ENCODE results near the gene CIB4.

CIB4 gene

GRCh38 chr2:26636935-26637334, 4.2 kb downstream of the CIB4 start:
- no CpG with 5 or more reads among the region's 6 CpGs for WGBS, 2 donors (ENCODE audit: extremely low coverage in 2 of 2, insufficient read length in 2 of 2, insufficient replicate concordance in 1 of 2)
- Histone ChIP-seq H4K91ac (ENCODE audit: low read depth, low read length, poor library complexity) (no peak overlapping the region), H3K4me1 (ENCODE audit: control insufficient read depth in 2 of 2, insufficient read depth in 1 of 2, low read depth in 1 of 2, low read length in 2 of 2) (peaks cover 12% of the 10 kb centered on the region in 2 donors), H3K14ac (ENCODE audit: low read length) (no peak overlapping the region), H2BK12ac (ENCODE audit: low read length) (no peak overlapping the region), H3K4ac (ENCODE audit: low read length) (no peak overlapping the region), H2BK5ac (ENCODE audit: low read length) (no peak overlapping the region), H3K9ac (ENCODE audit: low read depth, low read length, poor library complexity) (peak overlapping the region; percentile 35), H2BK15ac (ENCODE audit: low read length) (no peak overlapping the region), H3K18ac (ENCODE audit: low read length) (peak overlapping the region; percentile 27), H3K4me3 (ENCODE audit: low read length in 2 of 2) (no peak overlapping the region), H3K9me3 (replicated peaks in 1 of 2; ENCODE audit: control insufficient read depth in 2 of 2, insufficient read depth in 1 of 2, low read depth in 1 of 2, low read length in 2 of 2) (peaks cover 0 to 3% of the 10 kb centered on the region in 2 donors), H4K8ac (ENCODE audit: low read depth, low read length) (no peak overlapping the region), H2AK5ac (ENCODE audit: low read depth, low read length) (no peak overlapping the region), H3K36me3 (replicated peaks in 1 of 2; ENCODE audit: control insufficient read depth in 2 of 2, insufficient read depth in 2 of 2, low read length in 2 of 2) (no peaks in the 10 kb centered on the region), H3K27ac (replicated peaks; ENCODE audit: low read length) (no peak overlapping the region), H3K23ac (ENCODE audit: low read depth, low read length, poor library complexity) (no peak overlapping the region), H2AFZ (ENCODE audit: low read length) (no peak overlapping the region), H3K27me3 (ENCODE audit: control insufficient read depth in 3 of 3, insufficient read depth in 3 of 3, low read depth in 1 of 3, low read length in 3 of 3) (peaks cover 0 to 27% (median 0%) of the 10 kb centered on the region in 3 experiments), H3K4me2 (ENCODE audit: insufficient read depth, low read length, poor library complexity, severe bottlenecking) (no peak overlapping the region), H2BK120ac (ENCODE audit: low read depth, low read length) (no peak overlapping the region), H3K79me1 (ENCODE audit: low read depth, low read length) (no peaks in the 10 kb centered on the region)
- no peak for DNase-seq (ENCODE audit: low spot score)

DNA sequence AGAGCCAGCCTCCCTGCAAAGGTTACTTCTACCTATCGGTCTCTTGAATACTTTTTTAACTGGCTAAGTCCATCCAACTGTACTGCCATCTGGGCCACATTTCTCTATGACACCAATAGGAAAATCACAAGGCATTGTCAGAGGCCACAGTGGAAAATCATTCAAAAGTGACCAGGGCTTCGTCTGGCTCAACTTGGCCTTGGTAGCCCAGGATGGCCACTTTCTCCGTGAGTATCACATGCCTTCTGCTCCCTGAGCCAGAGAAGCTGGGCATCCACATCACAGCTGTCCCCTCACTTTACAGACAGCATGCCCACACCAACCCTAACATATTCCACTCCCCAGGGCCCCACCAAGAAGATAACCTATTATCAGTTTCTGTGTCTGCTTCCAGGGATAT, 5.8 kb downstream of the CIB4 start:
- Histone ChIP-seq H3K79me1 (ENCODE audit: low read depth, low read length) (no peaks in the 10 kb centered on the region), H3K36me3 (replicated peaks in 1 of 2; ENCODE audit: control insufficient read depth in 2 of 2, insufficient read depth in 2 of 2, low read length in 2 of 2) (no peaks in the 10 kb centered on the region), H3K4ac (ENCODE audit: low read length) (no peak overlapping the region), H3K27ac (replicated peaks; ENCODE audit: low read length) (no peak overlapping the region), H4K91ac (ENCODE audit: low read depth, low read length, poor library complexity) (no peak overlapping the region), H3K27me3 (ENCODE audit: control insufficient read depth in 3 of 3, insufficient read depth in 3 of 3, low read depth in 1 of 3, low read length in 3 of 3) (peaks cover 0 to 27% (median 0%) of the 10 kb centered on the region in 3 experiments), H2BK12ac (ENCODE audit: low read length) (no peak overlapping the region), H3K4me3 (ENCODE audit: low read length in 2 of 2) (no peak overlapping the region), H3K14ac (ENCODE audit: low read length) (no peak overlapping the region), H3K9me3 (replicated peaks in 1 of 2; ENCODE audit: control insufficient read depth in 2 of 2, insufficient read depth in 1 of 2, low read depth in 1 of 2, low read length in 2 of 2) (peaks cover 0 to 3% of the 10 kb centered on the region in 2 donors), H3K23ac (ENCODE audit: low read depth, low read length, poor library complexity) (no peak overlapping the region), H4K8ac (ENCODE audit: low read depth, low read length) (no peak overlapping the region), H2AK5ac (ENCODE audit: low read depth, low read length) (no peak overlapping the region), H3K4me1 (ENCODE audit: control insufficient read depth in 2 of 2, insufficient read depth in 1 of 2, low read depth in 1 of 2, low read length in 2 of 2) (peaks cover 10 to 13% of the 10 kb centered on the region in 2 donors), H3K18ac (ENCODE audit: low read length) (no peak overlapping the region), H3K4me2 (ENCODE audit: insufficient read depth, low read length, poor library complexity, severe bottlenecking) (no peak overlapping the region), H2AFZ (ENCODE audit: low read length) (no peak overlapping the region), H2BK15ac (ENCODE audit: low read length) (no peak overlapping the region), H3K9ac (ENCODE audit: low read depth, low read length, poor library complexity) (no peak overlapping the region), H2BK5ac (ENCODE audit: low read length) (no peak overlapping the region), H2BK120ac (ENCODE audit: low read depth, low read length) (no peak overlapping the region)
- WGBS, 2 donors (ENCODE audit: extremely low coverage in 2 of 2, insufficient read length in 2 of 2, insufficient replicate concordance in 1 of 2): no CpG with 5 or more reads among the region's 3 CpGs
- DNase-seq (ENCODE audit: low spot score): no peak

GRCh38 chr2:26634636-26635230, 6.4 kb downstream of the CIB4 start:
- Histone ChIP-seq H2AK5ac (ENCODE audit: low read depth, low read length) (peak overlapping the region; percentile 73), H3K4me2 (ENCODE audit: insufficient read depth, low read length, poor library complexity, severe bottlenecking) (no peak overlapping the region), H2AFZ (ENCODE audit: low read length) (no peak overlapping the region), H3K9me3 (replicated peaks in 1 of 2; ENCODE audit: control insufficient read depth in 2 of 2, insufficient read depth in 1 of 2, low read depth in 1 of 2, low read length in 2 of 2) (peaks cover 0 to 2% of the 10 kb centered on the region in 2 donors), H2BK12ac (ENCODE audit: low read length) (no peak overlapping the region), H3K18ac (ENCODE audit: low read length) (peak overlapping the region; percentile 54), H3K9ac (ENCODE audit: low read depth, low read length, poor library complexity) (peak overlapping the region; percentile 63), H2BK120ac (ENCODE audit: low read depth, low read length) (no peak overlapping the region), H2BK15ac (ENCODE audit: low read length) (peak overlapping the region; percentile 28), H4K8ac (ENCODE audit: low read depth, low read length) (no peak overlapping the region), H3K36me3 (replicated peaks in 1 of 2; ENCODE audit: control insufficient read depth in 2 of 2, insufficient read depth in 2 of 2, low read length in 2 of 2) (no peaks in the 10 kb centered on the region), H3K14ac (ENCODE audit: low read length) (no peak overlapping the region), H3K23ac (ENCODE audit: low read depth, low read length, poor library complexity) (no peak overlapping the region), H2BK5ac (ENCODE audit: low read length) (no peak overlapping the region), H4K91ac (ENCODE audit: low read depth, low read length, poor library complexity) (no peak overlapping the region), H3K4me3 (ENCODE audit: low read length in 2 of 2) (no peak overlapping the region), H3K27ac (replicated peaks; ENCODE audit: low read length) (no peak overlapping the region), H3K79me1 (ENCODE audit: low read depth, low read length) (no peaks in the 10 kb centered on the region), H3K4ac (ENCODE audit: low read length) (no peak overlapping the region), H3K4me1 (ENCODE audit: control insufficient read depth in 2 of 2, insufficient read depth in 1 of 2, low read depth in 1 of 2, low read length in 2 of 2) (peaks cover 6 to 7% of the 10 kb centered on the region in 2 donors), H3K27me3 (ENCODE audit: control insufficient read depth in 3 of 3, insufficient read depth in 3 of 3, low read depth in 1 of 3, low read length in 3 of 3) (peaks cover 0 to 27% (median 0%) of the 10 kb centered on the region in 3 experiments)
- WGBS, 2 donors (ENCODE audit: extremely low coverage in 2 of 2, insufficient read length in 2 of 2, insufficient replicate concordance in 1 of 2): no CpG with 5 or more reads among the region's 11 CpGs
- DNase-seq (ENCODE audit: low spot score): no peak

DNA sequence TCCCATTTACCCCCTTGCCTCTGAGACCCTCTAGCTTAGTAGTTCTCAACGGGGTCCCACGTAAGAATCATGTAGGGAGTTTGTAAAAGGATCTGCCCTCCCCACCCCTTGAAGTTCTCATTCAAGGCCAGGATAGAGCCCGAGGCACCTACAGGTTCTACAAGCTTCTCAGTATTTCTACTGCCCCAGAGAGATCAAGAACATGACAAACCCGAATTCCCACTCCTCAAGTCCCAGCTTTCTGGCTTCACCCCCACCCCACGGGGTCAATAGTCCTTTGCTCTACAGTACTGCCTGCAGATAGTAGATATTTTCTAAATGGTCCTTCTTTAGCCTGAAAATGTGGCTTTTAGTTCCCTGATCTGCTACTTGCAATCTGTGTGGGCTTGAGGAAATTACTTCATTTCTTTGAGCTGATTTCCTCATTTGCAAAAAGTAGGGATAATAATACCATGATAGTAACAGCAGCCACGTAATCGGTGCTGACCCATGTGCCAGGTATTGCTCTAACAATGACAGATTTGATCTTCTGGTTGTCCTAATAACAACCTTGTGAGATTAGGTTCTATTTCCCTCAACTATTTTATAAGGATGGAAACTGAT, 7.1 kb downstream of the CIB4 start:
- Histone ChIP-seq H2BK5ac (ENCODE audit: low read length) (no peak overlapping the region), H3K9ac (ENCODE audit: low read depth, low read length, poor library complexity) (no peak overlapping the region), H3K27ac (replicated peaks; ENCODE audit: low read length) (no peak overlapping the region), H3K23ac (ENCODE audit: low read depth, low read length, poor library complexity) (no peak overlapping the region), H2AFZ (ENCODE audit: low read length) (no peak overlapping the region), H3K4ac (ENCODE audit: low read length) (no peak overlapping the region), H3K79me1 (ENCODE audit: low read depth, low read length) (no peaks in the 10 kb centered on the region), H2BK12ac (ENCODE audit: low read length) (no peak overlapping the region), H3K27me3 (ENCODE audit: control insufficient read depth in 3 of 3, insufficient read depth in 3 of 3, low read depth in 1 of 3, low read length in 3 of 3) (peaks cover 0 to 31% (median 0%) of the 10 kb centered on the region in 3 experiments), H2BK15ac (ENCODE audit: low read length) (no peak overlapping the region), H3K4me2 (ENCODE audit: insufficient read depth, low read length, poor library complexity, severe bottlenecking) (no peak overlapping the region), H2BK120ac (ENCODE audit: low read depth, low read length) (no peak overlapping the region), H3K4me1 (ENCODE audit: control insufficient read depth in 2 of 2, insufficient read depth in 1 of 2, low read depth in 1 of 2, low read length in 2 of 2) (peaks cover 4 to 6% of the 10 kb centered on the region in 2 donors), H3K18ac (ENCODE audit: low read length) (no peak overlapping the region), H4K91ac (ENCODE audit: low read depth, low read length, poor library complexity) (no peak overlapping the region), H3K14ac (ENCODE audit: low read length) (no peak overlapping the region), H3K36me3 (replicated peaks in 1 of 2; ENCODE audit: control insufficient read depth in 2 of 2, insufficient read depth in 2 of 2, low read length in 2 of 2) (no peaks in the 10 kb centered on the region), H3K4me3 (ENCODE audit: low read length in 2 of 2) (no peak overlapping the region), H4K8ac (ENCODE audit: low read depth, low read length) (no peak overlapping the region), H3K9me3 (replicated peaks in 1 of 2; ENCODE audit: control insufficient read depth in 2 of 2, insufficient read depth in 1 of 2, low read depth in 1 of 2, low read length in 2 of 2) (no peaks in the 10 kb centered on the region), H2AK5ac (ENCODE audit: low read depth, low read length) (no peak overlapping the region)
- DNase-seq (ENCODE audit: low spot score): no peak
- no CpG with 5 or more reads among the region's 7 CpGs for WGBS, 2 donors (ENCODE audit: extremely low coverage in 2 of 2, insufficient read length in 2 of 2, insufficient replicate concordance in 1 of 2)

All from neuronal stem cell (in vitro differentiated cells).